ENCODE measurements around the gene ARHGAP15. TPM values are rescaled to one million over a fixed set of nuclear protein-coding genes. Genes with fewer than 3 reads are reported as not detected.

The ARHGAP15 gene
- polyA plus RNA-seq, 1 donor from 2014 or later, result 0.30 TPM

GRCh38 chr2:143603035-143603655, 473.9 kb downstream of the ARHGAP15 start:
- no peak overlapping the region for H3K4me3 ChIP-seq (ENCODE audit: low read length)
- no peaks in the 10 kb centered on the region for H3K36me3 ChIP-seq (ENCODE audit: insufficient read depth, low read length)
- no peaks in the 10 kb centered on the region for H3F3A ChIP-seq (ENCODE audit: insufficient read depth, low read length, poor library complexity, severe bottlenecking)
- H3K27me3 ChIP-seq (ENCODE audit: insufficient read depth, low read depth, low read length), result peaks cover 3% of the 10 kb centered on the region
- H2AFZ ChIP-seq (ENCODE audit: low read depth, low read length), result no peak overlapping the region
- H3K79me2 ChIP-seq (replicated peaks; ENCODE audit: insufficient read depth, low read length), result no peaks in the 10 kb centered on the region
- no peak overlapping the region for H3K4me2 ChIP-seq (ENCODE audit: low read length)
- no peaks in the 10 kb centered on the region for H3K9me3 ChIP-seq (ENCODE audit: low read length)
- H3K27ac ChIP-seq (ENCODE audit: low read length), result no peak overlapping the region
- H3K9me2 ChIP-seq (ENCODE audit: insufficient read depth, low read length), result no peaks in the 10 kb centered on the region
- H4K20me1 ChIP-seq (ENCODE audit: insufficient read depth), result no peaks in the 10 kb centered on the region
- no peak overlapping the region for H3K9ac ChIP-seq (ENCODE audit: low read length)
- TF ChIP-seq EZH2 (IDR thresholded peaks at IDR 0.05; ENCODE audit: borderline replicate concordance, insufficient read depth, low read length, poor library complexity, severe bottlenecking) (no peak), CTCF (IDR thresholded peaks at IDR 0.05; ENCODE audit: poor library complexity, severe bottlenecking) (no peak), POLR2AphosphoS5 (IDR thresholded peaks at IDR 0.05) (no peak), REST (IDR thresholded peaks at IDR 0.05; ENCODE audit: borderline replicate concordance) (no peak), TAF1 (IDR thresholded peaks at IDR 0.05; ENCODE audit: low read depth) (no peak), SMC3 (conservative IDR thresholded peaks at IDR 0.05; ENCODE audit: poor library complexity) (no peak), MXI1 (conservative IDR thresholded peaks at IDR 0.05; ENCODE audit: poor library complexity, severe bottlenecking) (no peak), RAD21 (conservative IDR thresholded peaks at IDR 0.05) (no peak), EP300 (conservative IDR thresholded peaks at IDR 0.05; ENCODE audit: poor library complexity, severe bottlenecking) (no peak)

GRCh38 chr2:143603846-143604565, 474.8 kb downstream of the ARHGAP15 start:
- no peaks in the 10 kb centered on the region for H3K9me2 ChIP-seq (ENCODE audit: insufficient read depth, low read length)
- no peak overlapping the region for H2AFZ ChIP-seq (ENCODE audit: low read depth, low read length)
- H3K27ac ChIP-seq (ENCODE audit: low read length), result no peak overlapping the region
- no peaks in the 10 kb centered on the region for H4K20me1 ChIP-seq (ENCODE audit: insufficient read depth)
- H3K9ac ChIP-seq (ENCODE audit: low read length), result no peak overlapping the region
- H3F3A ChIP-seq (ENCODE audit: insufficient read depth, low read length, poor library complexity, severe bottlenecking), result no peaks in the 10 kb centered on the region
- H3K4me3 ChIP-seq (ENCODE audit: low read length), result no peak overlapping the region
- no peaks in the 10 kb centered on the region for H3K79me2 ChIP-seq (replicated peaks; ENCODE audit: insufficient read depth, low read length)
- no peak overlapping the region for H3K4me2 ChIP-seq (ENCODE audit: low read length)
- no peaks in the 10 kb centered on the region for H3K36me3 ChIP-seq (ENCODE audit: insufficient read depth, low read length)
- H3K9me3 ChIP-seq (ENCODE audit: low read length), result no peaks in the 10 kb centered on the region
- peaks cover 3% of the 10 kb centered on the region for H3K27me3 ChIP-seq (ENCODE audit: insufficient read depth, low read depth, low read length)
- TF ChIP-seq TAF1 (IDR thresholded peaks at IDR 0.05; ENCODE audit: low read depth) (no peak), RAD21 (conservative IDR thresholded peaks at IDR 0.05) (no peak), SMC3 (conservative IDR thresholded peaks at IDR 0.05; ENCODE audit: poor library complexity) (no peak), REST (IDR thresholded peaks at IDR 0.05; ENCODE audit: borderline replicate concordance) (no peak), MXI1 (conservative IDR thresholded peaks at IDR 0.05; ENCODE audit: poor library complexity, severe bottlenecking) (no peak), CTCF (IDR thresholded peaks at IDR 0.05; ENCODE audit: poor library complexity, severe bottlenecking) (no peak), POLR2AphosphoS5 (IDR thresholded peaks at IDR 0.05) (no peak), EZH2 (IDR thresholded peaks at IDR 0.05; ENCODE audit: borderline replicate concordance, insufficient read depth, low read length, poor library complexity, severe bottlenecking) (no peak), EP300 (conservative IDR thresholded peaks at IDR 0.05; ENCODE audit: poor library complexity, severe bottlenecking) (no peak)
